Hindlimb muscle (tissue), 1 donor: ENCODE data around the gene PYHIN1. TPM values are rescaled to one million over a fixed set of nuclear protein-coding genes. Genes with fewer than 3 reads are reported as not detected.

Experiments used
- DNase-seq: peaks from one replicate; pipeline ENCODE4 v3.0.0-alpha.2; 2013
- polyA plus RNA-seq: library from polyadenylated mRNA; unstranded; fragments of 120-200 nt; gene quantifications from one replicate; pipeline ENCODE4 v1.2.1, GENCODE V29; 2013; ENCODE audit not compliant: insufficient read length

The PYHIN1 gene
- polyA plus RNA-seq, 1 donor: 0.23 TPM

DNA sequence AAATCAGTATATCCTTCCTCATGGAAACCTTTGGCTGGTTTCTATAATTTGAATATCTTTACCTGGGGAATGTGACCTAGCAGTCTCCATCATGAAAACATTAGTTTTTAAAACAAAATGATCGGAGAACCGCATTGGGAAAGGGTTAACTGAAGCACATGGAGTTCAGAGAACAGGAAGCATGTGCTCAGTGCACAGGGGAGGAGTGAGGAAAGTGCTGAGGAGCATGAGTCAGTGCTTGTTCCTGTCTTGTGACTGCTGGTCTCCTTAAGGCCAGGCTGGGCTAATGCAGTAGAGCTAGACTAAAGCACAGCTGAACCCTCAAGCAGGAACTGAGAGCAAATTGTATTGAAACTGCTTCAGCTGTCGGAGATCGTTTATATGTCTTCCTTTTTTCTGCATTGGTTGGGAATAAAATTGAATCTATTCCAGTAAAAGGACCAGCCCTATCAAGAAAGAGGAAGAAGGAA is 84.1 kb downstream of the PYHIN1 start:
- DNase-seq: no peak

DNA sequence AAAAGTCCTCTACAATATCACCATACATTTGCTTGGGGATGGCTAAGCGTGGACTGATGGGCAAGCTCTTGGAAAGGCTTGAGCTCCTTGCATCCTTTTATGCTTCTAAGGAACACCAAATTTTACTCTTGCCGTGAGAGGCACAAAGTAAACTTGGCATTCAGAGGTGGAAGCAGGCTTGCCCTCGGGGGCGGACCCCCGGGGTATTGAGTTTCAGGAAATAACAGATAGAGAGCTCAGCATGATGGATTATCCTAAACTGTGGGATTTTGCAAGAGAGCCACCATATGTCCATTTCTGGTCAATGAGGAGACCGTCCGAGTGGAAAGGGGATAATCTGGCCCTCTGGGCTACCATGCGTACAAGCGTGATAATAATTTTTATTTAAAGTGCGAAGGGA is 92.4 kb downstream of the PYHIN1 start:
- DNase-seq: no peak

DNA sequence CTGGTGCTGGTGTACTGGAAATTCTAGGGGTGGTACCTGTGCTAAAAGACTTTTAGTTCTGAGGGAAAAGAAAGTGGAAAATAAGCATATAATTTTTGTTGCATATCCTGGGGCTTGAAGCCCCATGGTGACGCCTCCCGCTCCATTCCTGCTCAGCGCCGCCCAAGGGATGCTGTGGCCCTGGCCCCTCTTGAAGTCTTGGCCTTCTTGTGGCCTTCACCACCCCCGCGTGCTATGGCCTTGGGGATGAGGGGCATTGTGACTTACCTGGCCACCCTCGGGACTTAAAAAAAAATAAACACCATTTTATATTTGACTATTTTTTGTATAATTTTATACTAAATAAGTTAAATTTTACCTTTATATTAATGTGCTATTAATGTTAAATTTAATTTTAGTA is 93.7 kb downstream of the PYHIN1 start:
- DNase-seq: no peak

Other genes starting within 250 kb of the PYHIN1 start
- gene SPTA1, start 244.8 kb upstream of the PYHIN1 start, polyA plus RNA-seq: 5.9 TPM
- gene OR6K2, start 230.9 kb upstream of the PYHIN1 start, polyA plus RNA-seq: not detected
- not detected for gene OR6K3, start 210.8 kb upstream of the PYHIN1 start, polyA plus RNA-seq
- gene OR6K6, start 176.8 kb upstream of the PYHIN1 start, polyA plus RNA-seq: not detected
- gene OR6N1, start 159.4 kb upstream of the PYHIN1 start, polyA plus RNA-seq: not detected
- gene OR6N2, start 150.3 kb upstream of the PYHIN1 start, polyA plus RNA-seq: not detected
- gene MNDA, start 100.2 kb upstream of the PYHIN1 start, polyA plus RNA-seq: 3.9 TPM
- gene IFI16, start 78.4 kb downstream of the PYHIN1 start, polyA plus RNA-seq: 32.2 TPM
- 0.40 TPM for gene AIM2, start 145.2 kb downstream of the PYHIN1 start, polyA plus RNA-seq
- gene CADM3, start 240.1 kb downstream of the PYHIN1 start, polyA plus RNA-seq: 0.92 TPM